Right lobe of liver (tissue), 6 donors: Measurements from ENCODE around the gene TTC32. TPM values are rescaled to one million over a fixed set of nuclear protein-coding genes. Genes with fewer than 3 reads are reported as not detected.
A peak's percentile ranks its signal among the peaks of the same experiment; 100 is the strongest.

Experiments
- ATAC-seq, 4 donors: fragments of 200-7000 bp; cut with Tn5 transposase; one replicate each; pipeline ENCODE4 v1.9.1; 2020; ENCODE audit warnings: mild to moderate bottlenecking in 4 of 4, moderate library complexity in 4 of 4
- DNase-seq, 3 donors: peaks; one replicate each; pipeline ENCODE4 v3.0.0-alpha.2; 2020
- H3K27ac ChIP-seq, 3 donors: fragments of 200-600 bp; one replicate each; pipeline ENCODE4 v1.8.0; 2022
- H3K27me3 ChIP-seq, 2 donors: fragments of 200-600 bp; one replicate each; pipeline ENCODE4 v1.8.0; 2022
- H3K36me3 ChIP-seq, 4 donors: fragments of 200-600 bp; sonication (generic) in 1 of 4; one replicate each; pipeline versions ENCODE4 v1.5.1 to v1.8.0; 2017 to 2022; ENCODE audit warnings: control low read depth in 1 of 4
- H3K4me1 ChIP-seq, 4 donors: fragments of 200-600 bp; sonication (generic) in 1 of 4; one replicate each; pipeline versions ENCODE4 v1.5.1 to v1.8.0; 2017 to 2022; ENCODE audit warnings: control low read depth in 1 of 4
- H3K4me3 ChIP-seq, 3 donors: fragments of 200-600 bp; one replicate each; pipeline ENCODE4 v1.8.0; 2022
- H3K9me3 ChIP-seq, 4 donors: fragments of 200-600 bp; sonication (generic) in 1 of 4; one replicate each; pipeline versions ENCODE4 v1.5.1 to v1.8.0; 2017 to 2022; ENCODE audit warnings: control low read depth in 1 of 4
- POLR2A ChIP-seq: fragments of 450-650 bp; IDR thresholded peaks from one replicate; pipeline ENCODE4 v1.6.1; 2017; ENCODE audit warnings: antibody characterized with exemption, mild to moderate bottlenecking
- WGBS: methylation state at CpG from one replicate; pipeline ENCODE4 v1.1.6; 2018; ENCODE audit warnings: low coverage, low lambda C conversion rate; ENCODE audit not compliant: insufficient coverage; ENCODE audit errors: missing lambda C conversion rate; 5-methylcytosine and 5-hydroxymethylcytosine counted together
- intact Hi-C, 2 donors: fragments of 100-400 bp; cut with DNase I; formaldehyde crosslinking; loops; one replicate each; pipeline versions ENCODE4 v1.11.2 to v1.14.1; 2022
- long read RNA-seq: library from polyadenylated mRNA; unstranded; transcript quantifications from one replicate; pipeline ENCODE4 v2.0.0, GENCODE V29; 2019
- total RNA-seq, 6 experiments: library from RNA; depleted of rRNA in 2 of 6; stranded (reverse); fragments of >200 nt in 2 of 6; fragmentation: NEBNext Ultra II Directional in 3 of 6; extraction: Animal tissue kit (Norgen Biotek cat#: 25700) in 3 of 6; gene quantifications; one replicate each; pipeline versions ENCODE4 v1.1.0 to v1.2.4, GENCODE V29; 2016 to 2023
- TF ChIP-seq, protein P1 (sequence below), 4 donors: fragments of 200-600 bp in 3 of 4; fragments of 450-650 bp in 1 of 4; IDR thresholded peaks; one replicate each; pipeline versions ENCODE4 v1.5.1 to v1.8.0; 2016 to 2022; ENCODE audit warnings: antibody characterized with exemption in 4 of 4, mild to moderate bottlenecking in 2 of 4
- donor health status: DM: no; HTN: yes; CAD: no.
- donor health status: DM: no; HTN: no; CAD: no.
- donor health status: DM: no; HTN: no; CAD: no.
- donor health status: DM: no; HTN: yes; CAD: no.
- donor health status: DM: no; HTN: yes; CAD: no.

The TTC32 gene
- total RNA-seq, result 1 to 10 TPM; 2.4 to 5.5 (median 3.8) TPM
- long read RNA-seq, partial matches to known transcripts, result 0 of 1 reads
- long read RNA-seq, other reads (novel, unspliced or antisense), result 1 of 1 reads

DNA sequence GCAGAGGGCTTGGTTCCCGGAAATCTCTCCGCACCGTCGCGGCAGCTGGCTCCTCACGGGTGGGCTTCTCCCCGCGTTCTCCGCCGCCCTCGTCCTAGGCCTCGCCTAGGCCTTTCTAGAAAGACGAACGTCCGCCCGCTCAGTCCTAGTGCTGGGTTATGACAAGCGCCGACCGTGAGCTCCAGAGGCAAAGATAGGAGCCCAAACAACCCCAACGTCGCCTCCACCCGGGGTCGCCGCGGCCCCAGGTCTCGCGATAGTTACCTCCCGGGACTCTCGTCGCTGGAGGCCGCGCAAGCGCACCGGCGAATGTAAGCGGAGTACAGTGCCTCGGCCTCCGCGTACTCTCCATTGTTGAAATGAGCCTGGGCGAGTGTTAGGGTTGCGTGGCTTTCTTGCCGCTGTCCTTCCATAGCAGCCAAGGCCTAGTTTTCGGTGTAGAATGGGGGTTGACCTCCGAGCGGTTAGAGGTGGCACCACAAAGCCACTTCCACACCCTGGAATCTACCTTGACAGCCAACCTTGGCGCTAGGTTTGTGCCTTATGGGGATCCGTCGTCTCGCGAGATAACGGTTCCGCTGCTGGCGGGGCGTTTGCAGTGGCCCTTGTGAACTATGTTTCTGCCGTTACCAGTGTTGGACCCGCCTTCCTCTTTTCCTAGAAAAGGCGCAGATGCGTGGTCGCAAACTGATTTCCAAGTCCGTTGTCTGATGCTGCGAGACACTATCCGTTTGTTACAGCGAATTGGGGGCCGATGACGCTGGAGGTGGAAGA is at the start of gene TTC32:
Gene TTC32 (minus strand): TSS at position 542 of the 774 bp plus-strand sequence. CDS start 129 bp downstream, at position 413.
- H3K27me3 ChIP-seq, result no peaks in the 10 kb centered on the region
- peak within 1 kb of the TSS; percentile 95 to 98 (median 97) for H3K27ac ChIP-seq
- DNase-seq (peak; percentile 93 to 95 (median 94)), ATAC-seq (peak; percentile 92 to 97 (median 93))
- peak within 1 kb of the TSS; percentile 83 to 87 (median 86) for H3K4me3 ChIP-seq
- no peaks in the 10 kb centered on the region for H3K36me3 ChIP-seq
- TF ChIP-seq, protein P1, sequence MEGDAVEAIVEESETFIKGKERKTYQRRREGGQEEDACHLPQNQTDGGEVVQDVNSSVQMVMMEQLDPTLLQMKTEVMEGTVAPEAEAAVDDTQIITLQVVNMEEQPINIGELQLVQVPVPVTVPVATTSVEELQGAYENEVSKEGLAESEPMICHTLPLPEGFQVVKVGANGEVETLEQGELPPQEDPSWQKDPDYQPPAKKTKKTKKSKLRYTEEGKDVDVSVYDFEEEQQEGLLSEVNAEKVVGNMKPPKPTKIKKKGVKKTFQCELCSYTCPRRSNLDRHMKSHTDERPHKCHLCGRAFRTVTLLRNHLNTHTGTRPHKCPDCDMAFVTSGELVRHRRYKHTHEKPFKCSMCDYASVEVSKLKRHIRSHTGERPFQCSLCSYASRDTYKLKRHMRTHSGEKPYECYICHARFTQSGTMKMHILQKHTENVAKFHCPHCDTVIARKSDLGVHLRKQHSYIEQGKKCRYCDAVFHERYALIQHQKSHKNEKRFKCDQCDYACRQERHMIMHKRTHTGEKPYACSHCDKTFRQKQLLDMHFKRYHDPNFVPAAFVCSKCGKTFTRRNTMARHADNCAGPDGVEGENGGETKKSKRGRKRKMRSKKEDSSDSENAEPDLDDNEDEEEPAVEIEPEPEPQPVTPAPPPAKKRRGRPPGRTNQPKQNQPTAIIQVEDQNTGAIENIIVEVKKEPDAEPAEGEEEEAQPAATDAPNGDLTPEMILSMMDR (IDR thresholded peaks at IDR 0.05), result peak in 1 of 4 donors; percentile 8
- peak; percentile 84 for TF ChIP-seq POLR2A
- intact Hi-C loops, result no loop called here
- peaks cover 0 to 40% (median 5%) of the 10 kb centered on the region in 4 donors for H3K4me1 ChIP-seq
- no peaks in the 10 kb centered on the region for H3K9me3 ChIP-seq
- 0% methylated on average over 23 of the region's 65 CpGs for WGBS

- ATAC-seq (no peak), DNase-seq (no peak)
- Histone ChIP-seq H3K36me3 (no peaks in the 10 kb centered on the region), H3K27ac (no peak overlapping the region), H3K4me1 (no peaks in the 10 kb centered on the region), H3K9me3 (no peaks in the 10 kb centered on the region), H3K4me3 (no peak overlapping the region), H3K27me3 (no peaks in the 10 kb centered on the region)
- TF ChIP-seq POLR2A, result no peak
- TF ChIP-seq, protein P1 (IDR thresholded peaks at IDR 0.05), result no peak
- intact Hi-C loops, result no loop called here
Measured at GRCh38 chr2:19949071-19949470, 47.3 kb upstream of the TTC32 start.

- no peaks in the 10 kb centered on the region for H3K36me3 ChIP-seq
- H3K27me3 ChIP-seq, result no peaks in the 10 kb centered on the region
- DNase-seq (no peak), ATAC-seq (no peak)
- no peaks in the 10 kb centered on the region for H3K9me3 ChIP-seq
- H3K27ac ChIP-seq, result no peak overlapping the region
- H3K4me3 ChIP-seq, result no peak overlapping the region
- 74% methylated on average over 4 of the region's 4 CpGs for WGBS
- TF ChIP-seq, protein P1 (IDR thresholded peaks at IDR 0.05), result no peak
- no peak for TF ChIP-seq POLR2A
- H3K4me1 ChIP-seq, result no peaks in the 10 kb centered on the region
- intact Hi-C loops, result no loop called here
Measured at GRCh38 chr2:19947184-19947940, 45.6 kb upstream of the TTC32 start.

DNA sequence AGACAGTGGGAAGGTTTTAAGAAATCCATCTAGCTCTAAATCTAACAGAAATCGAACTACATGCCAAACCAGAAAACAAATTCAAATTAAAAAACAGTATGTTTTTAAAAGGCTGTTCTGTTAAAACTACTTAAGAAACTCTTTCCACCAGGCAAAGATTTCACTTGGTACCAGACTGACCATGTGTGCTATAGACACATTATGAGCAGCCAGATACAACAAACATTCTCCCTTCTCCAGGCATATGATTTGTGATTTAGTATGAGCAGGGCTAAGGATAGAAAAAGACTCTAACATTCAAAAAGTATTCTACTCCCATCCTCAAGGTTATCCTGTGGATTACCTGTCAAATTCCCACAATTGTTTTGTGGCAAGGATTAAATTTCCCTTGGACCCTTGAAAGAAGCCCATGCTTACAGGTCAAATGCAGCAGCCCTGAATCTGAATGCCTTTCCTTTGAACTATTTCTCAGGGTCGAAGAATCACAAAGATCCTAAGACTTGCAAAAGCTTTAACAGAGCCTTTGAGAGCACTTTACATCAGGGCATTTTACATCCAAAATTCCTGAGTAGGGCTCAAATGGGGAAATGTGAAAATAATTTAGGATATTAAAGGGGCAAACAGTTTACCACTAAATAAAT is 42.5 kb upstream of the TTC32 start:
- 66% methylated on average over 2 of the region's 2 CpGs for WGBS
- ATAC-seq (no peak), DNase-seq (no peak)
- TF ChIP-seq, protein P1 (IDR thresholded peaks at IDR 0.05), result no peak
- no peak for TF ChIP-seq POLR2A
- Histone ChIP-seq H3K9me3 (no peaks in the 10 kb centered on the region), H3K27ac (no peak overlapping the region), H3K36me3 (no peaks in the 10 kb centered on the region), H3K27me3 (no peaks in the 10 kb centered on the region), H3K4me1 (no peaks in the 10 kb centered on the region), H3K4me3 (no peak overlapping the region)
- intact Hi-C loops, result no loop called here
